CD4-positive, alpha-beta T cell (primary cell): ENCODE results near the gene GPC1. TPM values are rescaled to one million over a fixed set of nuclear protein-coding genes. Genes with fewer than 3 reads are reported as not detected.

ENCODE experiments used
- ATAC-seq: fragments of 200-7000 bp; cut with Tn5 transposase; one replicate; pipeline ENCODE4 v1.10.0; 2022; ENCODE audit warnings: mild to moderate bottlenecking; ENCODE audit not compliant: poor library complexity
- CTCF ChIA-PET: fragments of 350-600 bp; sonication (Branson Sonifier 250); formaldehyde crosslinking; loops from one replicate; lab custom pipeline; 2021; ENCODE audit warnings: antibody characterized with exemption, inconsistent platforms; lab: Charles Lee
- POLR2A ChIA-PET: fragments of 350-600 bp; sonication (Branson Sonifier 250); formaldehyde crosslinking; loops from one replicate; lab custom pipeline; 2021; ENCODE audit warnings: antibody characterized with exemption, inconsistent platforms; lab: Charles Lee
- DNase-seq, 14 experiments: peaks; one replicate each; pipeline ENCODE4 v3.0.0-alpha.2; 2013 to 2020; ENCODE audit warnings: mixed read lengths in 2 of 14
- H3K27ac ChIP-seq, 2 donors: one replicate each; pipeline versions ENCODE4 v1.5.1 to v1.7.0; 2013; ENCODE audit warnings: low read length in 2 of 2, low read depth in 1 of 2, mild to moderate bottlenecking in 1 of 2
- H3K27me3 ChIP-seq, 2 experiments: 1 replicate in 1 of 2; 2 replicates in 1 of 2; pipeline versions ENCODE4 v1.6.1 to v1.7.0; 2013; ENCODE audit warnings: low read length in 2 of 2, control low read depth in 1 of 2, mild to moderate bottlenecking in 1 of 2, moderate library complexity in 1 of 2; ENCODE audit not compliant: insufficient read depth in 2 of 2, control insufficient read depth in 1 of 2
- H3K36me3 ChIP-seq: one replicate; pipeline ENCODE4 v1.6.1; 2013; ENCODE audit warnings: low read length, control low read depth; ENCODE audit not compliant: insufficient read depth
- H3K4me1 ChIP-seq: one replicate; pipeline ENCODE4 v1.6.1; 2013; ENCODE audit warnings: low read length, control low read depth; ENCODE audit not compliant: insufficient read depth
- H3K4me3 ChIP-seq: one replicate; pipeline ENCODE4 v1.5.1; 2013; ENCODE audit warnings: mild to moderate bottlenecking, low read length, moderate library complexity
- H3K9me3 ChIP-seq, 2 experiments: 1 replicate in 1 of 2; 2 replicates in 1 of 2; pipeline versions ENCODE4 v1.6.1 to v1.7.0; 2013; ENCODE audit warnings: low read length in 2 of 2, mild to moderate bottlenecking in 2 of 2, control low read depth in 1 of 2, moderate library complexity in 1 of 2; ENCODE audit not compliant: control insufficient read depth in 1 of 2, insufficient read depth in 1 of 2
- H3K27ac Mint-ChIP-seq: one replicate; pipeline ENCODE4 v1.8.0; 2020; ENCODE audit warnings: mixed read lengths
- H3K27me3 Mint-ChIP-seq: one replicate; pipeline ENCODE4 v1.8.0; 2021; ENCODE audit warnings: mixed read lengths
- H3K36me3 Mint-ChIP-seq: one replicate; pipeline ENCODE4 v1.8.0; 2021; ENCODE audit warnings: low read depth, mixed read lengths
- H3K4me1 Mint-ChIP-seq: one replicate; pipeline ENCODE4 v1.8.0; 2021; ENCODE audit warnings: low read depth, mixed read lengths
- H3K4me3 Mint-ChIP-seq: one replicate; pipeline ENCODE4 v1.8.0; 2020; ENCODE audit warnings: mild to moderate bottlenecking, mixed read lengths
- H3K9me3 Mint-ChIP-seq: one replicate; pipeline ENCODE4 v1.8.0; 2020; ENCODE audit warnings: mixed read lengths
- CTCF ChIP-seq: fragments of 200-600 bp; IDR thresholded peaks from one replicate; pipeline ENCODE4 v1.8.0; 2022; ENCODE audit warnings: antibody characterized with exemption, mild to moderate bottlenecking
- intact Hi-C, 2 experiments: fragments of 100-400 bp; cut with DNase I in 1 of 2; cut with micrococcal nuclease in 1 of 2; formaldehyde crosslinking; loops; one replicate each; pipeline versions ENCODE4 v1.15.1 to v1.9.0; 2023 to 2025; cut with DNase I, micrococcal nuclease
- total RNA-seq, 174 experiments: library from RNA in 2 of 174; stranded (reverse) in 2 of 174; gene quantifications; one replicate each; pipeline ENCODE4 v1.2.3 and lab custom pipeline; 2021 to 2026

Gene GPC1
- total RNA-seq, 2 experiments from 2014 or later, result 0.58 to 0.98 TPM

DNA sequence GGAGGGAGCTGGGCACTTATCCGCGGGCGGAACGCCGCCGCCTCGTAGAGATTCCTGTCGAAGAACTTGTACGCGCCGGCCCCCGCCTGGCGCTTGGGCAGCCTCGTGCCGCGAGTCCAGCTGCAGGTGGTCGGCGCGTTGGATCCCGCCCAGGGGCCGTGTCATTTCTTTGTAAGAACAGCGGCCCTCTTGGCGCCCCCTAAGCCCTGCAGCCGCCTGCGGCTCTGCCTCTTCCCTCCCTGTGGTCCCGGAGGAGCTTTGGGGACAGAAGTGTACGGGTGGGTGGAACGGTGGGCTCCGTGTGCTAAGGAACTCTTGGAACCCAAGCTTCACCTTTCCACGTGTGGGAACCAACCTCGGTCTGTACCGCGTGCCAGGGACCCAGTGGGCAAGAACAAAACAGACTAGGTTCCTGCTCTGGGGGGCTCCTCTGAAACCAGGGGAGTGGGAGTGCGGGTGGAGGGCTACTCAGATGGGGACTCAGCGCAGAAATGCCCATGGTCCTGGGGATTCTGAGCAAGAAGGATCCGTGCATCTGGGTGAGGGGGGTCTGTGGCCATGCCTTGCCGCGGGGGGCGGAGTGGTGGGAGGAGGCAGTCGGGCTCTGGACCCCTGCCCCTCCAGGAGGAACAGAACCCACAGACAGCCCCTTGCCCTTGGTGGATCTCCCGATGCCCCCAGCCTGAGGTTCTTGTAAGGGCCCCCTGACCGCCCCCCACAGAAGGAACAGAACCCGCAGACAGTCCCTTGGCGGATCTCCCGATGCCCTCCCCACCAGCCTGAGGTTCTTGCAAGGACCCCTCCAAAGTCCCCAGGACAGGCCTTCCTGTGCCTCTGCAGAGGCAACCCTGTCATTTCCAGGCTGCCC is 1.5 kb downstream of the GPC1 start:
- peaks cover 4% of the 10 kb centered on the region for H3K4me1 Mint-ChIP-seq
- DNase-seq, result no peak
- ChIA-PET POLR2A (no interaction called here), CTCF (no interaction called here)
- no peak overlapping the region for H3K27ac Mint-ChIP-seq
- peaks cover 4% of the 10 kb centered on the region for H3K36me3 Mint-ChIP-seq
- ATAC-seq, result no peak
- Histone ChIP-seq H3K4me3 (peak overlapping the region; percentile 3), H3K4me1 (peaks cover 25% of the 10 kb centered on the region), H3K27me3 (peaks cover 22 to 24% of the 10 kb centered on the region in 2 experiments), H3K36me3 (no peaks in the 10 kb centered on the region), H3K9me3 (peaks cover 0 to 9% of the 10 kb centered on the region in 2 experiments), H3K27ac (no peak overlapping the region)
- no peak for TF ChIP-seq CTCF
- H3K4me3 Mint-ChIP-seq, result peak overlapping the region; percentile 76
- peaks cover 22% of the 10 kb centered on the region for H3K27me3 Mint-ChIP-seq
- intact Hi-C loops, result loop anchor here in 1 of 2 experiments (5.0 to 10.0 kb wide), 4 partner anchors 125 to 412 kb away; partner anchors contain the start of genes CAPN10, DUSP28 and NDUFA10
- no peaks in the 10 kb centered on the region for H3K9me3 Mint-ChIP-seq

DNA sequence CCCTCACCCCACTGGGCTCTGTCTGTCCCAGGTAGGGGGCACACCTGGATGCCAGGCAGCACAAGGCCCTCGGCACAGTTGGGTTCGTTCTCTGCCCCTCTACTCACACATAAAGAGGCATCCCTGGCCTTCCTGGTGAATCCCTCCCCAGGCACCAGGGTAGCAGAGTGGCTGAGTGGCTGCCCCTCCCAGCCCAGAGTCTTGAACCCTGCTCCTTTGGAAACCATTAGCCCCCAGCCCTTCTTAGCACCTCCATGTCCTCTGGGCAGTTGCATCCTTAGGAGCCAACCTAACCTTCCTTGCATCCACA is 2.0 kb downstream of the GPC1 start:
- Histone ChIP-seq H3K4me3 (no peak overlapping the region), H3K4me1 (peaks cover 25% of the 10 kb centered on the region), H3K36me3 (no peaks in the 10 kb centered on the region), H3K9me3 (peaks cover 0 to 9% of the 10 kb centered on the region in 2 experiments), H3K27ac (no peak overlapping the region), H3K27me3 (peaks cover 22 to 24% of the 10 kb centered on the region in 2 experiments)
- Mint-ChIP-seq H3K27ac (no peak overlapping the region), H3K27me3 (peaks cover 21% of the 10 kb centered on the region), H3K4me3 (peak overlapping the region; percentile 68), H3K4me1 (peaks cover 4% of the 10 kb centered on the region), H3K9me3 (no peaks in the 10 kb centered on the region), H3K36me3 (peaks cover 4% of the 10 kb centered on the region)
- POLR2A ChIA-PET, result no interaction called here
- no peak for TF ChIP-seq CTCF
- DNase-seq (no peak), ATAC-seq (no peak)
- CTCF ChIA-PET, result interaction anchor here (1.5 kb wide), 1 partner anchor 205 kb away, joined by 4 read pairs; no protein-coding TSS in a partner anchor
- intact Hi-C loops, result loop anchor here in 1 of 2 experiments (5.0 to 10.0 kb wide), 4 partner anchors 125 to 413 kb away; partner anchors contain the start of genes CAPN10, DUSP28 and NDUFA10

GRCh38 chr2:240437861-240438809 is 2.7 kb downstream of the GPC1 start:
- no peak overlapping the region for H3K27ac Mint-ChIP-seq
- peaks cover 4% of the 10 kb centered on the region for H3K36me3 Mint-ChIP-seq
- H3K4me1 Mint-ChIP-seq, result peaks cover 4% of the 10 kb centered on the region
- peak; percentile 97 for TF ChIP-seq CTCF
- Histone ChIP-seq H3K36me3 (no peaks in the 10 kb centered on the region), H3K4me3 (no peak overlapping the region), H3K27ac (no peak overlapping the region), H3K4me1 (peaks cover 25% of the 10 kb centered on the region), H3K9me3 (peaks cover 0 to 9% of the 10 kb centered on the region in 2 experiments), H3K27me3 (peaks cover 22 to 24% of the 10 kb centered on the region in 2 experiments)
- peak; percentile 46 for ATAC-seq
- H3K4me3 Mint-ChIP-seq, result peak overlapping the region; percentile 68
- H3K27me3 Mint-ChIP-seq, result peaks cover 19% of the 10 kb centered on the region
- intact Hi-C loops, result loop anchor here (1.0 to 10.0 kb wide), 7 partner anchors 124 to 413 kb away; partner anchors contain the start of genes CAPN10 (in 1 of the 2), DUSP28 (in 1 of the 2) and NDUFA10 (in 1 of the 2)
- H3K9me3 Mint-ChIP-seq, result no peaks in the 10 kb centered on the region
- ChIA-PET CTCF (interaction anchor here (1.5 kb wide), 1 partner anchor 205 kb away, joined by 4 read pairs; no protein-coding TSS in a partner anchor), POLR2A (no interaction called here)
- peak; percentile 29 to 82 (median 58) for DNase-seq
